Left ventricle myocardium inferior (tissue), 1 donor: ENCODE measurements around the gene SUSD4. TPM values are rescaled to one million over a fixed set of nuclear protein-coding genes. Genes with fewer than 3 reads are reported as not detected.

ENCODE experiments used
- DNase-seq: peaks from one replicate; pipeline ENCODE4 v3.0.0-alpha.2; 2020
- H3K27ac ChIP-seq: fragments of 200-600 bp; replicated peaks from 2 replicates; pipeline ENCODE4 v1.8.0; 2021
- H3K27me3 ChIP-seq: fragments of 200-600 bp; 2 replicates; pipeline ENCODE4 v1.8.0; 2021; ENCODE audit warnings: low read depth
- H3K36me3 ChIP-seq: fragments of 200-600 bp; 2 replicates; pipeline ENCODE4 v1.8.0; 2021
- H3K4me1 ChIP-seq: fragments of 200-600 bp; 2 replicates; pipeline ENCODE4 v1.8.0; 2021
- H3K4me3 ChIP-seq: fragments of 200-600 bp; 2 replicates; pipeline ENCODE4 v1.8.0; 2021; ENCODE audit warnings: mild to moderate bottlenecking, moderate library complexity
- H3K9me3 ChIP-seq: fragments of 200-600 bp; replicated peaks from 2 replicates; pipeline ENCODE4 v1.8.0; 2021
- intact Hi-C: fragments of 100-400 bp; cut with micrococcal nuclease; formaldehyde crosslinking; loops from one replicate; pipeline ENCODE4 v1.11.0; 2022
- total RNA-seq: library from RNA; stranded (reverse); fragmentation: NEBNext Ultra II Directional; extraction: Animal tissue kit (Norgen Biotek cat#: 25700); gene quantifications from one replicate; pipeline ENCODE4 v1.2.1, GENCODE V29; 2021
- TF ChIP-seq, protein P1 (sequence below): fragments of 200-600 bp; IDR thresholded peaks from 2 replicates; pipeline ENCODE4 v1.8.0; 2021; ENCODE audit warnings: antibody characterized with exemption, mild to moderate bottlenecking, borderline replicate concordance
- donor health status: DM: no; HTN: yes; CAD: no; lungs with severe emphysema.

SUSD4 gene
- total RNA-seq, 1 donor from 2014 or later = 2.5 TPM

DNA sequence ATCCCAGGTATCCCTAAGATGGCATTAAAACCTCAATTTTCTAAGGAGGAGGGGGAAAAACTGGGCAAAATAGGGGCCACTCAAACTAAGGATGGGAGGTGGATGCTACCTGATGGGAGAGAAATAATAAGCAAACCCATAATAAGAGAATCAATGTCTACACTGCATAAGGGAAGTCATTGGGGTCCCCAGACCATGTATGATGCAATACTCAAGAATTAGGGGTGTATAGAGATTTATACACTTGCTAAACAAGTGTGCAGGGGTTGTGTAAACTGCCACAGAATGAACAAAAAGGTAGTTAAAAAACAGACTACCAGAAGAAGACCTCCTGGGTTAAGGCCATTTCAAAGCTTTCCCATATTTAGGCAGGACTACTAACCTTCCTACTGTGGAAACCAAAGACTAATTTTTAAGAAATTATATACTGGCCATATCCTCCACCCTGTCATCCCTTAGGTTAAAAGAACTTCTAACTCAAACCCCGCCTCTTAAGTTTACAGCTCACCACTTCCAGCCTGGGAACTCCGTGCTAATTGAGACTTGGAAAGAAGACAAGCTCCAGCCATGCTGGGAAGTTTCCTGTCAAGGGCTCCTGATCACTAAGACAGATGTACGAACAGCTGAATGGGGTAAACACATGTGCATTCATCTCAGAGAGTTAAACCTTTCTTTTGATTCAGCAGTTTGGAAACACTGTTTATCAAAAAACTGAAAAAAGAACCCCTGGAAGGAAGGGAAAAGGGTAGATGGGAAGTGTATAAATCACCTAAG lies 156.5 kb downstream of the SUSD4 start:
- H3K27me3 ChIP-seq = peaks cover 11% of the 10 kb centered on the region
- peak overlapping the region; percentile 69 for H3K27ac ChIP-seq
- intact Hi-C loops = no loop called here
- H3K4me3 ChIP-seq = no peak overlapping the region
- peaks cover 23% of the 10 kb centered on the region for H3K4me1 ChIP-seq
- no peak for DNase-seq
- no peaks in the 10 kb centered on the region for H3K36me3 ChIP-seq
- TF ChIP-seq, protein P1, sequence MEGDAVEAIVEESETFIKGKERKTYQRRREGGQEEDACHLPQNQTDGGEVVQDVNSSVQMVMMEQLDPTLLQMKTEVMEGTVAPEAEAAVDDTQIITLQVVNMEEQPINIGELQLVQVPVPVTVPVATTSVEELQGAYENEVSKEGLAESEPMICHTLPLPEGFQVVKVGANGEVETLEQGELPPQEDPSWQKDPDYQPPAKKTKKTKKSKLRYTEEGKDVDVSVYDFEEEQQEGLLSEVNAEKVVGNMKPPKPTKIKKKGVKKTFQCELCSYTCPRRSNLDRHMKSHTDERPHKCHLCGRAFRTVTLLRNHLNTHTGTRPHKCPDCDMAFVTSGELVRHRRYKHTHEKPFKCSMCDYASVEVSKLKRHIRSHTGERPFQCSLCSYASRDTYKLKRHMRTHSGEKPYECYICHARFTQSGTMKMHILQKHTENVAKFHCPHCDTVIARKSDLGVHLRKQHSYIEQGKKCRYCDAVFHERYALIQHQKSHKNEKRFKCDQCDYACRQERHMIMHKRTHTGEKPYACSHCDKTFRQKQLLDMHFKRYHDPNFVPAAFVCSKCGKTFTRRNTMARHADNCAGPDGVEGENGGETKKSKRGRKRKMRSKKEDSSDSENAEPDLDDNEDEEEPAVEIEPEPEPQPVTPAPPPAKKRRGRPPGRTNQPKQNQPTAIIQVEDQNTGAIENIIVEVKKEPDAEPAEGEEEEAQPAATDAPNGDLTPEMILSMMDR = no peak
- no peaks in the 10 kb centered on the region for H3K9me3 ChIP-seq

DNA sequence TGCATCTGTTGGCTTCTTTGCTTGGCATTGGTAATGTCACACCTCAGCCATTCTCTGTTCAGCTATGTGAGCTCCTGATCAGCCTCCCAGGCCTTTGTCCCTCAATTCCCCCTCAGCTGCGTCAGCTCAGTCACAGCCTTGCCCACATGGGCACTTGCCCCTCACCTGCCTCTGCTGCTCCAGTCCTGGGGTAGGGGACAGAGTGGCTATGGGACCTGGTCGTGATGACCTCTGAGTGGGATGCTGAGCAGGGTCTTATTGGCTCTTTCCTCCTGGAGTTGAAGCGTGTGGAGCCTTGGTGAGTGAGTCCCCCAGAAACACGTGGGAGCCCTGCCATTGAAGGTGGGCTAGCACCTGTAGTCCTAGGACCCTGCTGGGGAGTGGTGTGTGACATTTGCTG lies 159.6 kb downstream of the SUSD4 start:
- peaks cover 17% of the 10 kb centered on the region for H3K27me3 ChIP-seq
- no peak overlapping the region for H3K27ac ChIP-seq
- intact Hi-C loops = no loop called here
- H3K4me1 ChIP-seq = peaks cover 22% of the 10 kb centered on the region
- no peak overlapping the region for H3K4me3 ChIP-seq
- H3K36me3 ChIP-seq = no peaks in the 10 kb centered on the region
- no peaks in the 10 kb centered on the region for H3K9me3 ChIP-seq
- no peak for DNase-seq
- TF ChIP-seq, protein P1 = no peak

DNA sequence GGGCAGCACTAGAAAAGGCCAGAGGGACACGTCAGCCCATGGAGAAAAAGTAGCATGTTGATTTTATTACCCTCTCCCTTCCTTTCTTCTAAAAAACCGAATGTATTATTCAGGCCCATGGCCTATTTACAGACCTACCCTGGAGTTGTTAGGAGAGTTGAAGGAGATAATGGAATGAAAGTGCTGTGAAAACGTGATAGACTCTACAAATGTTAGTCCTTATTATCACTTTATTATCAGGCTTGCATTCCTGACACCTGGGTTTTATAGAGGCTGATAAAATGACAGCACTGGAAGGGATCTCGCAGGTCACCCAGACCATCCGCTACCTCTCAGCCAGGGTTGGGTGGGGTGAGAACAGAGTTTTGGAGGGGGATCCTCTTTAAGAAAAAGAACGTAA lies 160.3 kb downstream of the SUSD4 start:
- Histone ChIP-seq H3K36me3 (no peaks in the 10 kb centered on the region), H3K4me1 (peaks cover 16% of the 10 kb centered on the region), H3K9me3 (no peaks in the 10 kb centered on the region), H3K27ac (no peak overlapping the region), H3K27me3 (peaks cover 17% of the 10 kb centered on the region), H3K4me3 (no peak overlapping the region)
- intact Hi-C loops = no loop called here
- DNase-seq = no peak
- TF ChIP-seq, protein P1 = no peak

DNA sequence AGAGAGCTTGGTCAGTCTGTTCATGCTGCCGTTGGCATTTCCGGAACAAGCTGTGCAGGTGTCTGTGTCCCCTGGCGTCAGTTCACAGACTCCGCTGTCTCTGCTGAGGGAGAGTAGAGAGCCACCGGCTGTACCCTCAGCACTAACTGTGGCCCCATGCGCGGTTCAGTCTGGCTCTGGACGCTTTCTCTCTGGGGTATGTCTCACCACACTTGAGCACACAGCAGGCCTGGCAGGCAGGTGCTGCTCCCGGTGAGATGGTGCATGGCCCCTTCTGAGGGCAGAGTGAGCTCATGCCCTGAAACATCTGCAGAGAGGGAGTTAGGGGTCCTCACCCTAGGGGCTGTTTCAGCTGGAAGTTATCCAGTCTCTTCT lies 161.0 kb downstream of the SUSD4 start:
- TF ChIP-seq, protein P1 = no peak
- Histone ChIP-seq H3K9me3 (no peaks in the 10 kb centered on the region), H3K27ac (no peak overlapping the region), H3K4me3 (no peak overlapping the region), H3K4me1 (peaks cover 9% of the 10 kb centered on the region), H3K27me3 (peaks cover 17% of the 10 kb centered on the region), H3K36me3 (no peaks in the 10 kb centered on the region)
- no peak for DNase-seq
- intact Hi-C loops = no loop called here

DNA sequence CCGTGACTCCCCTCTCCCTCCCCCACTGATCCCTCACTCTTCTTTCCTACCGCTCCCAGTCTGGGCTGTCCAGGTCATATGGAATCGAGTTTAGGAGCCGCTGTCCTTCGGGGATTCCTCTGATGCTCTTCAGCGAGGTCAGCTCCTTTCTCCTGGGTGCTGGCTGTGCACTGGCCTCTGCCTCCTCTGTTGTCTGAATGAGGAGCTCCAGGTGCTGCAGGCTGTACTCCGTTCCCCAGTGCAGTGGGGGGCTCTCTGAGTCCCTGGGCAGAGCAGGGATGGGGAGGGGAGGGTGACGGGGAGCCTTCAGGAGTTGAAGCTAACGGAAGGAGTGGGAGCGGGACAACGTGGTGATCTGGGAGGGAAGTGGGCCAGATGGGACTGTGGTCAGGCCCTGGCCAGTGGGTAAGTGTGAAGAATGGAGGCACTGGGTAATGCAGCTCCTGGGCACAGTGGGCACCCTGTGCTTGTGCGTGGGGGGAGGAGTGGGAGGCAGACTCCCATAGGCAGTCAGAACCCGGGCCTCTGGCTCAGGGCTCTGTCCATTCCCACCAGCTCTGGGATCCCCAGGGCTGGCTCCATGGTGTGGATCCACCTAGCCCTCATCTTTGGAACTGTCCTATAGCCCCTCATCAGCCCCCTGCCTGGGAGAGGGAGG lies 161.5 kb downstream of the SUSD4 start:
- no peak overlapping the region for H3K27ac ChIP-seq
- no peak for DNase-seq
- H3K4me3 ChIP-seq = no peak overlapping the region
- H3K27me3 ChIP-seq = peaks cover 17% of the 10 kb centered on the region
- TF ChIP-seq, protein P1 = no peak
- H3K9me3 ChIP-seq = no peaks in the 10 kb centered on the region
- H3K36me3 ChIP-seq = no peaks in the 10 kb centered on the region
- H3K4me1 ChIP-seq = peaks cover 6% of the 10 kb centered on the region
- intact Hi-C loops = no loop called here
